ENCODE results near the gene PABPN1L.

PABPN1L gene

DNA sequence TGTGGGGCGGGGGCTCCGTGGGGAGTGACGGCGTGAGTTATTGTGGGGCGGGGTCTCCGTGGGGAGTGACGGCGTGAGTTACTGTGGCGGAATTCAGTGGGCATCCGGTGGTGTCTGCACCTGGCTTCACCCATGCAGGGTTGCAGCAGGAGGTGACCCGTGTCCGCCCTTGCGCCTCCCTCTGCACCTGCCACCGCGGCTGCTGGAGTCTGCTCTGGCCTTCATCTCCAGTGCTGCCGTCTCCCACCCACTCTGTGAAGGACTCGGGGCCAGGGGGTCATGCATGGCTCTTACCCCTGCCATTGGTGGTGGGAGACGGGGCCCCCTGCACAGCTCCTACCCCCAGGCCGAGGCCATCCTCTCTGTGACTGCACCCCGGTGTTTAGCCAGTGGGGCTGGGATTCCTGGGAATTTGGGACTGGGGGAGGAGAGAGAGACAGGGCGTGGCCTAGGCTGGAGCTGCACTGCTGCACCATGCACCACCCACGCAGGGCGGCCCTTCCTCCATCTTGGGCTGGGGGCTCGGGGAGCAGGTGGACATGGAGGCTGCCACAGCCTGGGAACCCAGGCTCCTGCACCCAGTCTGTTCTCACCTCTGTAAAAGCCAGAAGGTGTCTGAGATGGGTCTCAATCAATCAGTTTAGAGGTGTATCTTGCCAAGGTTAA is 1.3 kb upstream of the PABPN1L start:
- no peak for DNase-seq (ENCODE audit: low spot score)
- no peak overlapping the region for H3K27ac ChIP-seq
- TF ChIP-seq, protein P1, sequence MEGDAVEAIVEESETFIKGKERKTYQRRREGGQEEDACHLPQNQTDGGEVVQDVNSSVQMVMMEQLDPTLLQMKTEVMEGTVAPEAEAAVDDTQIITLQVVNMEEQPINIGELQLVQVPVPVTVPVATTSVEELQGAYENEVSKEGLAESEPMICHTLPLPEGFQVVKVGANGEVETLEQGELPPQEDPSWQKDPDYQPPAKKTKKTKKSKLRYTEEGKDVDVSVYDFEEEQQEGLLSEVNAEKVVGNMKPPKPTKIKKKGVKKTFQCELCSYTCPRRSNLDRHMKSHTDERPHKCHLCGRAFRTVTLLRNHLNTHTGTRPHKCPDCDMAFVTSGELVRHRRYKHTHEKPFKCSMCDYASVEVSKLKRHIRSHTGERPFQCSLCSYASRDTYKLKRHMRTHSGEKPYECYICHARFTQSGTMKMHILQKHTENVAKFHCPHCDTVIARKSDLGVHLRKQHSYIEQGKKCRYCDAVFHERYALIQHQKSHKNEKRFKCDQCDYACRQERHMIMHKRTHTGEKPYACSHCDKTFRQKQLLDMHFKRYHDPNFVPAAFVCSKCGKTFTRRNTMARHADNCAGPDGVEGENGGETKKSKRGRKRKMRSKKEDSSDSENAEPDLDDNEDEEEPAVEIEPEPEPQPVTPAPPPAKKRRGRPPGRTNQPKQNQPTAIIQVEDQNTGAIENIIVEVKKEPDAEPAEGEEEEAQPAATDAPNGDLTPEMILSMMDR (IDR thresholded peaks at IDR 0.05): no peak
- no peak overlapping the region for H3K4me3 ChIP-seq

DNA sequence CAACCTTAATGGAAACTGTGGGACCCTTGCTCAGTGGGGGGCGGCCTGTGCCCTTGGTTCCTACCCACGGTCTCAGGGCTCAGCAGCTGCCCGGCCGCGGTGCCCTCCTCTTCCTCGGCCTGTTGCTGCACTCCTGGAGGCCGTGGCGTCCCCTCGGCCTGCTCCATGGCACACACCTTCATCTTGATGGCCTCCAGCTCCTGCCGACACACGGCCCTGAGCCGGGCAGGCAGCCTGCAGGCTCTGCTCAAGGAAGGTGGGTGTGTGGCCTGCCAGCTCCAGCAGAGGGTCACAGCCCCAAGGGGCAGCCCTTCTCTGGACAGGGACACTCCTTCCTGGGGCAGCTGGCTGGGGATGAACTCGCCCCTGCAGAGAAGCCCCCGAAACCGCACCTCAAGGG is 718 bp downstream of the PABPN1L start:
- TF ChIP-seq, protein P1 (IDR thresholded peaks at IDR 0.05): no peak
- DNase-seq (ENCODE audit: low spot score): no peak
- no peak overlapping the region for H3K4me3 ChIP-seq
- no peak overlapping the region for H3K27ac ChIP-seq

DNA sequence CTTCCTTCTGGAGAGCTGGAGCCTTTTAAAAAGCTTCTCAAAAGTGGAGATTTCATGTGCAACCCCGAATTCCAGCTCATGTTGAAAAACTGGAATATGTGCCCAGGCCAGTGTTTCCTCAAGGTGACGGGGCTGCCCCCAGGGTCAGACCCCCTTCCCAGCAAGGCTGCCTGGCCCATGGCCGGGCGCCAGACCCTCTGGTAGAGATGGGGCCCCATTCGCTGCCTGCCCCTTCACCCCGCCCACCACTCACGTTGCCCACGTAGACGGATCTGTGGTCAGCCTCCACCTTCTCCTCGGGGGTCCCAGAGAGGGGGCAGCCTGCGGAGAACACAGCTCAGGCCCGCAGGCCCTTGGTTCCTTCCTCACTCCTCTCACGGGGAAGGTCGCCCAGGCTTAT is 1.1 kb downstream of the PABPN1L start:
- TF ChIP-seq, protein P1 (IDR thresholded peaks at IDR 0.05): no peak
- no peak for DNase-seq (ENCODE audit: low spot score)
- Histone ChIP-seq H3K27ac (no peak overlapping the region), H3K4me3 (no peak overlapping the region)

DNA sequence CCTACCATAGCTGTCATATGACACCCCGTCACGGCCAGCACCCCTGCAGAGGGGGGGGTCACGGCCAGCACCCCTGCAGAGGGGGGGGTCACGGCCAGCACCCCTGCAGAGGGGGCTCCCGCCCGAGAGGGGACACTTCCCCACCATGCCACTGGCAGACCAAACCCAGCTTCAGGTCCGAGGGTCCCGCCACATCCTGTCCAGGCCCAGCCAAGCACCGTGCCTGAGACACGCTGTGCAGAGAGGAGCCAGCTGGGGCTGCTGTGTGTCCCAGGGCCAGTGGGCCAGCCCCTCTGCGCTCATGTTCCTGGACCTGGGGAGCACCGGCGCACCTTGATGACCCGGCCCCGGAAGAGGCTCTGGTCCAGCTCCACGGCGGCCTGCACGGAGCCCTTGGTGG is 1.9 kb downstream of the PABPN1L start:
- TF ChIP-seq, protein P1 (IDR thresholded peaks at IDR 0.05): no peak
- no peak overlapping the region for H3K4me3 ChIP-seq
- no peak overlapping the region for H3K27ac ChIP-seq
- no peak for DNase-seq (ENCODE audit: low spot score)

DNA sequence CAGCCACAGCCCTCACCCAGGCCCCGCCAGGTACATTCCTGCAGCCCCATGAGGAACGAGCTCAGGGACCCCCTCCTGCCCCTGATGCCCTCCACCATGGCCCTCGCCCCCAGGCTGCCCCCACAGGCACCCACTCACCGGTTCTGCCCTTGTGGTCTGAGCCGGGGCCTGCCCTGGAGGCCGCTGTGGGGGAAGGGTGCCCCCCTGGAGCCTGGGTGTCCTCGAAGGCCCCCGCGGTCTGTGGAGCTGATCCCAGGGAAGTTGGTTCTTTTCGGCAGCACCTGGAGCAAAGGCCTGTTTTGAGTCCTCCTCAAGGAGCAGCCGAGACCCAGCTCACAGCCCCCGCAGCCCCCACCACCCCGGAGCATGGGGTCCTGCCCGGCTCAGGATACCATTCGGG is 2.4 kb downstream of the PABPN1L start:
- TF ChIP-seq, protein P1 (IDR thresholded peaks at IDR 0.05): no peak
- no peak for DNase-seq (ENCODE audit: low spot score)
- Histone ChIP-seq H3K4me3 (no peak overlapping the region), H3K27ac (no peak overlapping the region)

DNA sequence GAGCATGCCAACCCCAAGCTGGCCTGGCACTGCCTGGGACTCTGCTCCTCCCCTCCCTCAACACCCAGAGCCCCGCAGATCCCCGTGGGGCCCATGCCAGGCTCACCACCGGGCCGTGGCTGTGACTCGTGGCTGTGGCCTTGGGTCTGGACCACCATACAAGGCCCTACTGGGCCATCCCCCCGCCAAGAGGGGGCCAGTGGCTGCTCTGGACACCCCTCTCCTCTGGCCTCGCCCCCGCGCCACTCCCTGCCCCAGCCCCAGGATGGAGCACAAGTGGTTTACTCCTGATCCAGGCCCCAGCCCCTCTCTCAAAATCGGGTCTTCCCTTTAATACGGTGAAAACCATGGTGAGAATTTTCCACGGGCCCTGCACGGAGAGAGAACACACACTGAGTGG is 3.0 kb downstream of the PABPN1L start:
- TF ChIP-seq, protein P1 (IDR thresholded peaks at IDR 0.05): no peak
- DNase-seq (ENCODE audit: low spot score): no peak
- H3K4me3 ChIP-seq: no peak overlapping the region
- H3K27ac ChIP-seq: no peak overlapping the region

DNA sequence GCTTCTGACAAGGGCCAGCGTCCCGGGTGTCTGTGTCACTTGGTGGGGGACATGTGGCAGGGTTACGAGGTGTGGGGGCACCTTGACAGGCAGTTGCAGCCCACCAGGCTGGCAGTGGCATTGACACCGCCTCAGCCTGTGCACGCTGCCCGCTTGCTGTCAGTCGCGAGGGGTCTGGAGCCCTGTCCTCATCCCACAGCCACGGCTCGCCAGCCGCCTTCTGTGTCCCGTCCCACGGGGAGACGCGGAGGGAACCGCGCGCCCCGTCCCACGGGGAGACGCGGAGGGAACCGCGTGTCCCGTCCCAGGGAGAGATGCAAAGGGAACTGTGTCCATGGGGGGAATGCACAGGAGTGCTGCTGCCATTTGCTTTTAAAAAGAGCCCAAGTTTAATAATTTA is 3.5 kb downstream of the PABPN1L start:
- DNase-seq (ENCODE audit: low spot score): no peak
- no peak overlapping the region for H3K27ac ChIP-seq
- TF ChIP-seq, protein P1 (IDR thresholded peaks at IDR 0.05): no peak

More for the DNA sequence above, 3.5 kb downstream of the PABPN1L start:
- no peak overlapping the region for H3K4me3 ChIP-seq
